IMR-90 (cell line): ENCODE data around the gene PRKCE. TPM values are rescaled to one million over a fixed set of nuclear protein-coding genes. Genes with fewer than 3 reads are reported as not detected.

ENCODE experiments used
- ATAC-seq: fragments of 200-7000 bp; cut with Tn5 transposase; 2 replicates; pipeline ENCODE4 v1.9.1; 2020; ENCODE audit warnings: low read depth, mild to moderate bottlenecking, moderate library complexity
- BruUV-seq: library from RNA; stranded (reverse); fragments of 400-500 nt; replicated peaks from 2 replicates; lab custom pipeline; 2021; lab: Mats Ljungman, UMichigan
- CTCF ChIA-PET: fragments of 300-600 bp; formaldehyde crosslinking; extraction: SDS; loops from one replicate; lab custom pipeline; 2021; ENCODE audit warnings: antibody characterized with exemption; lab: Yijun Ruan, JAX
- POLR2A ChIA-PET: fragments of 300-600 bp; sonication (Branson Sonifier 250); formaldehyde crosslinking; loops from one replicate; lab custom pipeline; 2022; ENCODE audit warnings: antibody characterized with exemption; ENCODE audit not compliant: unreplicated experiment; lab: Charles Lee
- DNase-seq: peaks from one replicate; pipeline ENCODE4 v3.0.0; 2013
- H2AFZ ChIP-seq: replicated peaks from 2 replicates; pipeline ENCODE3; 2013; ENCODE audit warnings: low read length, mild to moderate bottlenecking; ENCODE audit not compliant: poor library complexity
- H2AK5ac ChIP-seq: 2 replicates; pipeline ENCODE4 v1.6.1; 2013; ENCODE audit warnings: low read depth, low read length, inconsistent platforms
- H2AK9ac ChIP-seq: replicated peaks from 2 replicates; pipeline ENCODE3; 2013; ENCODE audit warnings: mild to moderate bottlenecking, low read depth, low read length, moderate library complexity; ENCODE audit not compliant: poor library complexity
- H2BK120ac ChIP-seq: 2 replicates; pipeline ENCODE4 v1.6.1; 2013; ENCODE audit warnings: low read depth, low read length, inconsistent platforms
- H2BK15ac ChIP-seq: 3 replicates; pipeline ENCODE4 v1.6.1; 2013; ENCODE audit warnings: low read depth, low read length, inconsistent platforms
- H2BK20ac ChIP-seq: 2 replicates; pipeline ENCODE4 v1.6.1; 2013; ENCODE audit warnings: low read depth, mild to moderate bottlenecking, inconsistent platforms, low read length, moderate library complexity
- H2BK5ac ChIP-seq: 2 replicates; pipeline ENCODE4 v1.6.1; 2013; ENCODE audit warnings: mild to moderate bottlenecking, low read depth, low read length, inconsistent platforms; ENCODE audit not compliant: poor library complexity, severe bottlenecking
- H3K14ac ChIP-seq: replicated peaks from 2 replicates; pipeline ENCODE4 v1.6.1; 2013; ENCODE audit warnings: low read depth, low read length, inconsistent platforms
- H3K18ac ChIP-seq: 2 replicates; pipeline ENCODE4 v1.6.1; 2013; ENCODE audit warnings: low read depth, low read length, control low read depth
- H3K23ac ChIP-seq: 2 replicates; pipeline ENCODE4 v1.6.1; 2013; ENCODE audit warnings: low read depth, low read length, inconsistent platforms
- H3K27ac ChIP-seq: 2 replicates; pipeline ENCODE4 v1.5.1; 2013; ENCODE audit warnings: mild to moderate bottlenecking, control low read depth, low read length; ENCODE audit not compliant: insufficient read depth
- H3K27me3 ChIP-seq: 2 replicates; pipeline ENCODE4 v1.6.1; 2013; ENCODE audit warnings: low read length; ENCODE audit not compliant: control insufficient read depth, insufficient read depth
- H3K36me3 ChIP-seq: 2 replicates; pipeline ENCODE4 v1.6.1; 2013; ENCODE audit warnings: low read length, mixed read lengths; ENCODE audit not compliant: control insufficient read depth, insufficient read depth
- H3K4ac ChIP-seq: 2 replicates; pipeline ENCODE4 v1.6.1; 2013; ENCODE audit warnings: low read depth, low read length, inconsistent platforms
- H3K4me1 ChIP-seq: 2 replicates; pipeline ENCODE4 v1.6.1; 2013; ENCODE audit warnings: low read length, mixed read lengths; ENCODE audit not compliant: control insufficient read depth, insufficient read depth
- H3K4me2 ChIP-seq: 2 replicates; pipeline ENCODE4 v1.6.1; 2013; ENCODE audit warnings: low read depth, mild to moderate bottlenecking, control low read depth, low read length, moderate library complexity
- H3K4me3 ChIP-seq: 2 replicates; pipeline ENCODE4 v1.5.1; 2013; ENCODE audit warnings: low read depth, mild to moderate bottlenecking, control low read depth, low read length, moderate library complexity; ENCODE audit not compliant: insufficient read depth
- H3K56ac ChIP-seq: 2 replicates; pipeline ENCODE4 v1.6.1; 2013; ENCODE audit warnings: low read length, inconsistent platforms; ENCODE audit not compliant: insufficient read depth; ENCODE audit errors: extremely low read depth
- H3K79me1 ChIP-seq, 2 experiments: 2 replicates each; pipeline ENCODE4 v1.6.1; 2013; ENCODE audit warnings: low read length in 2 of 2, inconsistent platforms in 1 of 2, low read depth in 1 of 2
- H3K9ac ChIP-seq: 2 replicates; pipeline ENCODE4 v1.6.1; 2013; ENCODE audit warnings: low read depth, low read length, control low read depth
- H3K9me1 ChIP-seq: 2 replicates; pipeline ENCODE4 v1.6.1; 2013; ENCODE audit warnings: low read length, inconsistent platforms; ENCODE audit not compliant: insufficient read depth
- H3K9me3 ChIP-seq: 2 replicates; pipeline ENCODE4 v1.6.1; 2013; ENCODE audit warnings: low read length; ENCODE audit not compliant: control insufficient read depth, insufficient read depth
- H4K20me1 ChIP-seq: 2 replicates; pipeline ENCODE4 v1.6.1; 2013; ENCODE audit warnings: low read length, inconsistent platforms; ENCODE audit not compliant: insufficient read depth
- H4K5ac ChIP-seq: 2 replicates; pipeline ENCODE4 v1.6.1; 2013; ENCODE audit warnings: mild to moderate bottlenecking, low read depth, low read length, control low read depth
- H4K8ac ChIP-seq, 2 experiments: 2 replicates each; pipeline ENCODE4 v1.6.1; 2013; ENCODE audit warnings: low read depth in 2 of 2, low read length in 2 of 2, control low read depth in 1 of 2, inconsistent platforms in 1 of 2
- H4K91ac ChIP-seq: 2 replicates; pipeline ENCODE4 v1.6.1; 2013; ENCODE audit warnings: low read depth, low read length, inconsistent platforms; ENCODE audit not compliant: insufficient read depth
- BHLHE40 ChIP-seq: fragments of 150-350 bp; IDR thresholded peaks from 2 replicates; pipeline ENCODE4 v1.6.1; 2016; ENCODE audit warnings: mild to moderate bottlenecking, low read depth, low read length
- CEBPB ChIP-seq: IDR thresholded peaks from 2 replicates; pipeline ENCODE4 v1.6.1; 2012; ENCODE audit warnings: low read depth, low read length, improper control_type of control experiment
- CHD1 ChIP-seq: IDR thresholded peaks from 2 replicates; pipeline ENCODE4 v1.6.1; 2012; ENCODE audit warnings: low read depth, low read length, improper control_type of control experiment
- FOS ChIP-seq: fragments of 150-350 bp; IDR thresholded peaks from 2 replicates; pipeline ENCODE4 v1.6.1; 2016; ENCODE audit warnings: low read depth, low read length
- MAFK ChIP-seq: IDR thresholded peaks from 2 replicates; pipeline ENCODE4 v1.6.1; 2012; ENCODE audit warnings: low read depth, low read length, improper control_type of control experiment
- MAZ ChIP-seq: IDR thresholded peaks from 2 replicates; pipeline ENCODE4 v1.6.1; 2012; ENCODE audit warnings: low read depth, mild to moderate bottlenecking, low read length, improper control_type of control experiment, moderate library complexity, borderline replicate concordance
- MXI1 ChIP-seq: IDR thresholded peaks from 2 replicates; pipeline ENCODE4 v1.6.1; 2012; ENCODE audit warnings: low read depth, mild to moderate bottlenecking, low read length, moderate library complexity, borderline replicate concordance
- NFE2L2 ChIP-seq: fragments of 150-350 bp; IDR thresholded peaks from 2 replicates; pipeline ENCODE4 v1.6.1; 2016; ENCODE audit warnings: low read depth, mild to moderate bottlenecking, low read length
- POLR2A ChIP-seq: IDR thresholded peaks from 2 replicates; pipeline ENCODE4 v1.6.1; 2012; ENCODE audit warnings: mild to moderate bottlenecking, low read depth, low read length
- RAD21 ChIP-seq: IDR thresholded peaks from 2 replicates; pipeline ENCODE4 v1.6.1; 2012; ENCODE audit warnings: low read length, improper control_type of control experiment
- RCOR1 ChIP-seq: IDR thresholded peaks from 2 replicates; pipeline ENCODE4 v1.6.1; 2012; ENCODE audit warnings: mild to moderate bottlenecking, low read length, improper control_type of control experiment; ENCODE audit not compliant: insufficient replicate concordance
- RFX5 ChIP-seq: IDR thresholded peaks from 2 replicates; pipeline ENCODE4 v1.8.0; 2012; ENCODE audit warnings: low read depth, mild to moderate bottlenecking, low read length, moderate library complexity
- SMC3 ChIP-seq: fragments of 150-350 bp; IDR thresholded peaks from 2 replicates; pipeline ENCODE4 v1.6.1; 2016; ENCODE audit warnings: low read depth, mild to moderate bottlenecking, antibody characterized with exemption, low read length, moderate library complexity
- WGBS, 2 experiments: methylation state at CpG; one replicate each; pipeline versions ENCODE4 v1.1.5 to v1.1.7; 2013; ENCODE audit warnings: missing lambda C conversion rate in 2 of 2; ENCODE audit not compliant: insufficient read length in 1 of 2; ENCODE audit errors: extremely low coverage in 2 of 2; 5-methylcytosine and 5-hydroxymethylcytosine counted together
- dilution Hi-C: fragments of 300-500 bp; cut with HindIII; formaldehyde crosslinking; loops from one replicate; pipeline ENCODE4 v1.14.3; 2018; ENCODE audit warnings: low sequenced_read_pairs; ENCODE audit not compliant: unreplicated experiment
- in situ Hi-C: fragments of 300-500 bp; cut with MboI; formaldehyde crosslinking; loops from 3 replicates; pipeline ENCODE4 v1.14.3; 2019; ENCODE audit warnings: low sequenced_read_pairs, inconsistent platforms, mixed read lengths
- intact Hi-C: fragments of 100-400 bp; cut with micrococcal nuclease; formaldehyde crosslinking; loops from 2 replicates; pipeline ENCODE4 v1.10.0; 2022
- polyA plus RNA-seq, 3 experiments: library from polyadenylated mRNA; depleted of rRNA; stranded (reverse); fragments of >200 nt; gene quantifications; 2 replicates each; pipeline ENCODE4 v1.2.3, GENCODE V29; 2012; ENCODE audit warnings: low replicate concordance in 1 of 3
- total RNA-seq: library from RNA; depleted of rRNA; stranded (reverse); fragments of >200 nt; gene quantifications from 2 replicates; pipeline ENCODE4 v1.2.3, GENCODE V29; 2012
- TF ChIP-seq, protein P1 (sequence below): conservative IDR thresholded peaks from 2 replicates; pipeline ENCODE4 v1.5.1; 2012; ENCODE audit warnings: mild to moderate bottlenecking, low read depth, low read length, improper control_type of control experiment
- TF ChIP-seq, protein P2 (sequence below): fragments of 150-350 bp; IDR thresholded peaks from 2 replicates; pipeline ENCODE4 v1.6.1; 2016; ENCODE audit warnings: low read depth, mild to moderate bottlenecking, low read length, moderate library complexity, borderline replicate concordance
- TF ChIP-seq, protein P3 (sequence below): fragments of 150-350 bp; IDR thresholded peaks from 2 replicates; pipeline ENCODE4 v1.6.1; 2017; ENCODE audit warnings: mild to moderate bottlenecking, antibody characterized with exemption, low read length, low read depth

PRKCE gene
- total and polyA plus RNA-seq, 2 of the 4 experiments (the other 2 are of a cell fraction), result 8.1 to 32.4 TPM

- no peak overlapping the region for H3K4me3 ChIP-seq
- H3K4me1 ChIP-seq, result peaks cover 12% of the 10 kb centered on the region
- H2BK5ac ChIP-seq, result no peak overlapping the region
- no peak overlapping the region for H3K14ac ChIP-seq
- no CpG with 5 or more reads among the region's 3 CpGs for WGBS, 2 experiments
- no peak overlapping the region for H3K4ac ChIP-seq
- H3K9me3 ChIP-seq, result no peaks in the 10 kb centered on the region
- DNase-seq (no peak), ATAC-seq (no peak)
- H3K27ac ChIP-seq, result no peak overlapping the region
- no TSS peak for BruUV-seq
- peaks cover 0 to 4% of the 10 kb centered on the region in 2 experiments; a peak in 1 of 4 replicates for H3K79me1 ChIP-seq
- no peak overlapping the region for H2BK15ac ChIP-seq
- no peak overlapping the region for H3K4me2 ChIP-seq
- H3K27me3 ChIP-seq, result no peaks in the 10 kb centered on the region
- no peak for TF ChIP-seq MXI1
- no peak for TF ChIP-seq MAFK
- TF ChIP-seq POLR2A, result no peak
- TF ChIP-seq SMC3, result no peak
- TF ChIP-seq, protein P1, sequence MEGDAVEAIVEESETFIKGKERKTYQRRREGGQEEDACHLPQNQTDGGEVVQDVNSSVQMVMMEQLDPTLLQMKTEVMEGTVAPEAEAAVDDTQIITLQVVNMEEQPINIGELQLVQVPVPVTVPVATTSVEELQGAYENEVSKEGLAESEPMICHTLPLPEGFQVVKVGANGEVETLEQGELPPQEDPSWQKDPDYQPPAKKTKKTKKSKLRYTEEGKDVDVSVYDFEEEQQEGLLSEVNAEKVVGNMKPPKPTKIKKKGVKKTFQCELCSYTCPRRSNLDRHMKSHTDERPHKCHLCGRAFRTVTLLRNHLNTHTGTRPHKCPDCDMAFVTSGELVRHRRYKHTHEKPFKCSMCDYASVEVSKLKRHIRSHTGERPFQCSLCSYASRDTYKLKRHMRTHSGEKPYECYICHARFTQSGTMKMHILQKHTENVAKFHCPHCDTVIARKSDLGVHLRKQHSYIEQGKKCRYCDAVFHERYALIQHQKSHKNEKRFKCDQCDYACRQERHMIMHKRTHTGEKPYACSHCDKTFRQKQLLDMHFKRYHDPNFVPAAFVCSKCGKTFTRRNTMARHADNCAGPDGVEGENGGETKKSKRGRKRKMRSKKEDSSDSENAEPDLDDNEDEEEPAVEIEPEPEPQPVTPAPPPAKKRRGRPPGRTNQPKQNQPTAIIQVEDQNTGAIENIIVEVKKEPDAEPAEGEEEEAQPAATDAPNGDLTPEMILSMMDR, result no peak
- TF ChIP-seq BHLHE40, result no peak
- no peak for TF ChIP-seq MAZ
- TF ChIP-seq CHD1, result no peak
- TF ChIP-seq FOS, result no peak
- TF ChIP-seq RCOR1, result no peak
- TF ChIP-seq, protein P2, sequence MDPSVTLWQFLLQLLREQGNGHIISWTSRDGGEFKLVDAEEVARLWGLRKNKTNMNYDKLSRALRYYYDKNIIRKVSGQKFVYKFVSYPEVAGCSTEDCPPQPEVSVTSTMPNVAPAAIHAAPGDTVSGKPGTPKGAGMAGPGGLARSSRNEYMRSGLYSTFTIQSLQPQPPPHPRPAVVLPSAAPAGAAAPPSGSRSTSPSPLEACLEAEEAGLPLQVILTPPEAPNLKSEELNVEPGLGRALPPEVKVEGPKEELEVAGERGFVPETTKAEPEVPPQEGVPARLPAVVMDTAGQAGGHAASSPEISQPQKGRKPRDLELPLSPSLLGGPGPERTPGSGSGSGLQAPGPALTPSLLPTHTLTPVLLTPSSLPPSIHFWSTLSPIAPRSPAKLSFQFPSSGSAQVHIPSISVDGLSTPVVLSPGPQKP, result no peak
- no peak for TF ChIP-seq RAD21
- no peak for TF ChIP-seq RFX5
- TF ChIP-seq, protein P3, sequence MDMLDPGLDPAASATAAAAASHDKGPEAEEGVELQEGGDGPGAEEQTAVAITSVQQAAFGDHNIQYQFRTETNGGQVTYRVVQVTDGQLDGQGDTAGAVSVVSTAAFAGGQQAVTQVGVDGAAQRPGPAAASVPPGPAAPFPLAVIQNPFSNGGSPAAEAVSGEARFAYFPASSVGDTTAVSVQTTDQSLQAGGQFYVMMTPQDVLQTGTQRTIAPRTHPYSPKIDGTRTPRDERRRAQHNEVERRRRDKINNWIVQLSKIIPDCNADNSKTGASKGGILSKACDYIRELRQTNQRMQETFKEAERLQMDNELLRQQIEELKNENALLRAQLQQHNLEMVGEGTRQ, result no peak
- no peak for TF ChIP-seq NFE2L2
- no peak for TF ChIP-seq CEBPB
- dilution Hi-C loops (no loop called here), intact Hi-C loops (no loop called here), in situ Hi-C loops (no loop called here)
- H3K9ac ChIP-seq, result no peak overlapping the region
- POLR2A ChIA-PET, result no interaction called here
- no peak overlapping the region for H3K56ac ChIP-seq
- 0 out of 2 replicates have a peak, but pooled peaks cover 4% of the 10 kb centered on the region for H4K20me1 ChIP-seq
- H3K23ac ChIP-seq, result no peak overlapping the region
- H4K91ac ChIP-seq, result no peak overlapping the region
- H2AK5ac ChIP-seq, result no peak overlapping the region
- no peak overlapping the region for H2AK9ac ChIP-seq
- no peak overlapping the region for H2BK20ac ChIP-seq
- H4K8ac ChIP-seq, result no peak overlapping the region
- no peak overlapping the region for H2BK120ac ChIP-seq
- H4K5ac ChIP-seq, result no peak overlapping the region
- H3K18ac ChIP-seq, result no peak overlapping the region
- H2AFZ ChIP-seq, result no peak overlapping the region
- CTCF ChIA-PET, result no interaction called here
- peaks cover 4% of the 10 kb centered on the region; the same call in 1 of the 2 replicates for H3K9me1 ChIP-seq
- H3K36me3 ChIP-seq, result no peaks in the 10 kb centered on the region
Observed at GRCh38 chr2:45814488-45814887, 163.0 kb downstream of the PRKCE start.
